HG02943 (cell line): Measurements from ENCODE around the gene NRDE2.

Experiments
- ATAC-seq: cut with Tn5 transposase; IDR thresholded peaks from one replicate; pipeline ENCODE4 v1.9.1; 2021; ENCODE audit warnings: mild to moderate bottlenecking, low read depth, moderate library complexity; ENCODE audit not compliant: unreplicated experiment

Gene NRDE2

GRCh38 chr14:90331497-90332270, at the start of gene NRDE2:
Gene NRDE2, minus strand, starts transcription at chr14:90331941. Its CDS starts 37 bp downstream, at chr14:90331904.
- peak; percentile 97 for ATAC-seq

GRCh38 chr14:90381011-90381786, 49.5 kb upstream of the NRDE2 start:
- ATAC-seq: no peak

GRCh38 chr14:90379106-90379505, 47.4 kb upstream of the NRDE2 start:
- no peak for ATAC-seq

- no peak for ATAC-seq
These were observed 46.5 kb upstream of the NRDE2 start for GRCh38 chr14:90378249-90378648.

GRCh38 chr14:90375934-90376333, 44.2 kb upstream of the NRDE2 start:
- ATAC-seq: no peak

GRCh38 chr14:90374813-90375212, 43.1 kb upstream of the NRDE2 start:
- ATAC-seq: no peak

- no peak for ATAC-seq
These were observed 42.1 kb upstream of the NRDE2 start for GRCh38 chr14:90373887-90374286.

GRCh38 chr14:90368946-90369721, 37.4 kb upstream of the NRDE2 start:
- no peak for ATAC-seq

- no peak for ATAC-seq
These were observed 30.8 kb upstream of the NRDE2 start for GRCh38 chr14:90362558-90362896.

GRCh38 chr14:90361865-90362557, 30.3 kb upstream of the NRDE2 start:
- no peak for ATAC-seq

GRCh38 chr14:90358359-90358758, 26.6 kb upstream of the NRDE2 start:
- no peak for ATAC-seq

GRCh38 chr14:90356925-90357324, 25.2 kb upstream of the NRDE2 start:
- no peak for ATAC-seq

GRCh38 chr14:90355540-90356518, 24.1 kb upstream of the NRDE2 start:
- ATAC-seq: no peak

- ATAC-seq: no peak
These were observed 23.0 kb upstream of the NRDE2 start for GRCh38 chr14:90354551-90355298.

- ATAC-seq: no peak
These were observed 18.0 kb upstream of the NRDE2 start for GRCh38 chr14:90349739-90350138.

- no peak for ATAC-seq
These were observed 16.5 kb upstream of the NRDE2 start for GRCh38 chr14:90348270-90348669.

GRCh38 chr14:90345239-90345557, 13.5 kb upstream of the NRDE2 start:
- no peak for ATAC-seq

GRCh38 chr14:90344331-90345238, 12.8 kb upstream of the NRDE2 start:
- no peak for ATAC-seq
